HepG2 (cell line): Measurements from ENCODE around the gene METAP2. TPM values are rescaled to one million over a fixed set of nuclear protein-coding genes. Genes with fewer than 3 reads are reported as not detected.

Experiments
- ATAC-seq: fragments of 200-7000 bp; cut with Tn5 transposase; 3 replicates; pipeline ENCODE4 v1.9.1; 2020; ENCODE audit warnings: mild to moderate bottlenecking, moderate library complexity
- BruUV-seq: library from RNA; stranded (reverse); fragments of 400-500 nt; replicated peaks from 2 replicates; lab custom pipeline; 2021; lab: Mats Ljungman, UMichigan
- CTCF ChIA-PET: fragments of 300-600 bp; formaldehyde crosslinking; extraction: SDS; loops from one replicate; lab custom pipeline; 2021; ENCODE audit warnings: low total read pairs, inconsistent platforms, low intra/inter-chr PET ratio; lab: Yijun Ruan, JAX
- POLR2A ChIA-PET: fragments of 350-600 bp; sonication (Branson Sonifier 250); formaldehyde crosslinking; loops from one replicate; lab custom pipeline; 2020; ENCODE audit warnings: antibody characterized with exemption, inconsistent platforms; lab: Yijun Ruan, JAX
- DNase-seq: peaks from one replicate; pipeline ENCODE4 v3.0.0-alpha.2; 2015; ENCODE audit warnings: low spot score
- FAIRE-seq: peaks from 3 replicates; lab custom pipeline; 2011; peaks lifted over from hg19 to GRCh38; lab: Jason Lieb, UNC
- H2AFZ ChIP-seq: one replicate; pipeline ENCODE4 v1.6.1; 2011; ENCODE audit warnings: low read length, inconsistent platforms
- H3K27ac ChIP-seq: fragments of 300-600 bp; 3 replicates; pipeline ENCODE4 v1.8.0; 2011; ENCODE audit warnings: mixed run types, mild to moderate bottlenecking, mixed read lengths, low read length, inconsistent platforms; ENCODE audit not compliant: insufficient read depth; ENCODE audit errors: extremely low read length
- H3K27me3 ChIP-seq, 2 experiments: fragments of 200-600 bp in 1 of 2; 2 replicates in 1 of 2; 3 replicates in 1 of 2; pipeline versions ENCODE4 v1.6.0 to v1.8.0; 2011; ENCODE audit warnings: low read length in 2 of 2, mild to moderate bottlenecking in 2 of 2, moderate library complexity in 2 of 2, inconsistent platforms in 1 of 2; ENCODE audit not compliant: insufficient read depth in 2 of 2, control insufficient read depth in 1 of 2
- H3K36me3 ChIP-seq, 2 experiments: fragments of 200-600 bp in 1 of 2; replicated peaks in 1 of 2; 2 replicates in 1 of 2; 3 replicates in 1 of 2; pipeline versions ENCODE4 v1.5.1 to v1.8.0; 2011; ENCODE audit warnings: low read length in 2 of 2, inconsistent platforms in 1 of 2; ENCODE audit not compliant: insufficient read depth in 2 of 2, control insufficient read depth in 1 of 2
- H3K4me1 ChIP-seq: 2 replicates; pipeline ENCODE4 v1.5.1; 2012; ENCODE audit warnings: low read length, inconsistent platforms; ENCODE audit not compliant: insufficient read depth
- H3K4me2 ChIP-seq: 2 replicates; pipeline ENCODE4 v1.6.0; 2011; ENCODE audit warnings: low read depth, low read length, inconsistent platforms
- H3K4me3 ChIP-seq, 3 experiments: fragments of 200-600 bp in 1 of 3; sonication (generic), shearing (Covaris generic) in 1 of 3; replicated peaks in 1 of 3; 2 replicates each; pipeline ENCODE4 v1.5.1; 2011 to 2016; ENCODE audit warnings: low read length in 3 of 3, inconsistent platforms in 2 of 3, low read depth in 2 of 3, mild to moderate bottlenecking in 2 of 3, control low read depth in 1 of 3, mixed read lengths in 1 of 3; ENCODE audit not compliant: insufficient read depth in 1 of 3
- H3K79me2 ChIP-seq: one replicate; pipeline ENCODE4 v1.6.1; 2011; ENCODE audit warnings: low read length, inconsistent platforms; ENCODE audit not compliant: insufficient read depth
- H3K9ac ChIP-seq: 2 replicates; pipeline ENCODE4 v1.6.0; 2011; ENCODE audit warnings: mild to moderate bottlenecking, low read depth, low read length, inconsistent platforms; ENCODE audit not compliant: insufficient read depth
- H3K9me3 ChIP-seq: 2 replicates; pipeline ENCODE4 v1.5.1; 2012; ENCODE audit warnings: mild to moderate bottlenecking, low read length
- H4K20me1 ChIP-seq: 2 replicates; pipeline ENCODE4 v1.6.0; 2011; ENCODE audit warnings: inconsistent platforms, mild to moderate bottlenecking, low read length, moderate library complexity; ENCODE audit not compliant: insufficient read depth
- HNRNPH1 ChIP-seq: fragments of 200-400 bp; formaldehyde crosslinking; optimal IDR thresholded peaks from 2 replicates; pipeline ENCODE3; 2017; ENCODE audit warnings: mild to moderate bottlenecking, low read depth, low read length
- KDM5B ChIP-seq: sonication (generic); formaldehyde crosslinking; IDR thresholded peaks from 2 replicates; pipeline ENCODE4 v1.4.0; 2020; ENCODE audit warnings: missing genetic modification reagents, mild to moderate bottlenecking, borderline replicate concordance
- PLRG1 ChIP-seq: fragments of 450-650 bp; conservative IDR thresholded peaks from 2 replicates; pipeline ENCODE4 v1.6.1; 2016
- REPIN1 ChIP-seq: sonication (generic); formaldehyde crosslinking; IDR thresholded peaks from 2 replicates; pipeline ENCODE4 v1.8.0; 2022; ENCODE audit warnings: missing genetic modification reagents, low read depth, mild to moderate bottlenecking, borderline replicate concordance
- ZNF704 ChIP-seq: sonication (generic); formaldehyde crosslinking; IDR thresholded peaks from 2 replicates; pipeline ENCODE4 v1.8.1; 2023; ENCODE audit warnings: mild to moderate bottlenecking, inconsistent platforms, moderate library complexity, missing genetic modification reagents, borderline replicate concordance
- in situ Hi-C: cut with HindIII; loops from 2 replicates; pipeline ENCODE4 v1.10.0; 2017; ENCODE audit warnings: low pct_unique_long_range_greater_than_20kb; ENCODE audit not compliant: extremely low pct_ligation_motif_present
- intact Hi-C: fragments of 100-400 bp; cut with micrococcal nuclease; formaldehyde crosslinking; loops from one replicate; pipeline ENCODE4 v1.10.0; 2022; ENCODE audit not compliant: unreplicated experiment
- polyA plus RNA-seq, 8 experiments: library from polyadenylated mRNA; depleted of rRNA in 3 of 8; stranded (reverse) in 7 of 8; unstranded in 1 of 8; fragments of >200 nt; fragmentation: Illumina TruSeq in 4 of 8; extraction: Trizol in 4 of 8; gene quantifications; 2 replicates each; pipeline versions ENCODE4 v1.2.1 to v1.2.3, GENCODE V29; 2011 to 2016; ENCODE audit warnings: low read depth in 4 of 8, missing spikeins in 1 of 8, mixed read lengths in 1 of 8; ENCODE audit not compliant: insufficient read depth in 1 of 8
- total RNA-seq, 5 experiments: library from RNA; depleted of rRNA; stranded (reverse); fragments of >200 nt; fragmentation: Illumina TruSeq; extraction: Trizol; gene quantifications; 2 replicates each; pipeline ENCODE4 v1.2.3, GENCODE V29; 2016; ENCODE audit warnings: low read depth in 1 of 5
- TF ChIP-seq, protein P1 (sequence below): sonication (generic); formaldehyde crosslinking; IDR thresholded peaks from 2 replicates; pipeline ENCODE4 v1.9.0; 2022; ENCODE audit warnings: missing genetic modification reagents, mild to moderate bottlenecking, borderline replicate concordance
- TF ChIP-seq, protein P2 (sequence below): sonication (generic); formaldehyde crosslinking; IDR thresholded peaks from 2 replicates; pipeline ENCODE4; 2020; ENCODE audit warnings: missing genetic modification reagents, mild to moderate bottlenecking, borderline replicate concordance

METAP2 gene
- total and polyA plus RNA-seq, 2 of the 13 experiments (the other 11 are each of a cell fraction or from before 2014, with no cell fraction given) = 67.8 to 131 TPM

- H3K27ac ChIP-seq = no peak overlapping the region
- H4K20me1 ChIP-seq = no peaks in the 10 kb centered on the region
- ChIA-PET POLR2A (no interaction called here), CTCF (no interaction called here)
- no peaks in the 10 kb centered on the region for H3K27me3 ChIP-seq
- no peaks in the 10 kb centered on the region for H3K79me2 ChIP-seq
- no peak overlapping the region for H3K9ac ChIP-seq
- TF ChIP-seq HNRNPH1 = no peak
- TF ChIP-seq, protein P1, sequence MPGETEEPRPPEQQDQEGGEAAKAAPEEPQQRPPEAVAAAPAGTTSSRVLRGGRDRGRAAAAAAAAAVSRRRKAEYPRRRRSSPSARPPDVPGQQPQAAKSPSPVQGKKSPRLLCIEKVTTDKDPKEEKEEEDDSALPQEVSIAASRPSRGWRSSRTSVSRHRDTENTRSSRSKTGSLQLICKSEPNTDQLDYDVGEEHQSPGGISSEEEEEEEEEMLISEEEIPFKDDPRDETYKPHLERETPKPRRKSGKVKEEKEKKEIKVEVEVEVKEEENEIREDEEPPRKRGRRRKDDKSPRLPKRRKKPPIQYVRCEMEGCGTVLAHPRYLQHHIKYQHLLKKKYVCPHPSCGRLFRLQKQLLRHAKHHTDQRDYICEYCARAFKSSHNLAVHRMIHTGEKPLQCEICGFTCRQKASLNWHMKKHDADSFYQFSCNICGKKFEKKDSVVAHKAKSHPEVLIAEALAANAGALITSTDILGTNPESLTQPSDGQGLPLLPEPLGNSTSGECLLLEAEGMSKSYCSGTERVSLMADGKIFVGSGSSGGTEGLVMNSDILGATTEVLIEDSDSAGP (CRISPR knock-in tag) = no peak
- no peak for TF ChIP-seq ZNF704 (CRISPR knock-in tag)
- DNase-seq = no peak
- peaks cover 10 to 34% of the 10 kb centered on the region in 2 experiments for H3K36me3 ChIP-seq
- in situ Hi-C loops = no loop called here
- BruUV-seq = no TSS peak
- intact Hi-C loops = no loop called here
- no peak for FAIRE-seq
- no peak overlapping the region for H3K4me2 ChIP-seq
- no peak for ATAC-seq
- H2AFZ ChIP-seq = no peak overlapping the region
- H3K4me3 ChIP-seq = no peak overlapping the region
- H3K4me1 ChIP-seq = no peaks in the 10 kb centered on the region
- H3K9me3 ChIP-seq = no peaks in the 10 kb centered on the region
These were observed 42.8 kb downstream of the METAP2 start for GRCh38 chr12:95516757-95517156.

DNA sequence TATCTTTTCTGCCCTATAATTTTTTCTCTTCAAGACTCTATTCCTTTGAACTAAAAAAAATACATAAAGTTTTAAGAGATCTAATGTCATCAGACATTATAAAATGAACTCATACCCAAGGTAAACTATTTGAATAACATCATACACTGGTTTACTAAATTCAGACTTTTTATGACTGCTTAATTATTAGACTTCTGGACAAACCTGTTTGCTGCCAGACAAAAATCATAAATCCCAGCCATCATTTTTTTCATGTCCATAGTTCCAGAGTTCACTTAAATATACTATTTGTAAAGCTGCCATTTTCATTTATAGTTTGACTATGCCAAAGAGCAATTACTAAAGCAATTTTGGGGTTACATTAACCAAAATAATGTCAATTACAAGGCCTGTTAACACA lies 43.3 kb downstream of the METAP2 start:
- Histone ChIP-seq H3K27ac (no peak overlapping the region), H3K9me3 (no peaks in the 10 kb centered on the region), H3K4me2 (no peak overlapping the region), H3K36me3 (peaks cover 7 to 29% of the 10 kb centered on the region in 2 experiments), H3K79me2 (no peaks in the 10 kb centered on the region), H3K27me3 (no peaks in the 10 kb centered on the region), H3K9ac (no peak overlapping the region), H3K4me3 (no peak overlapping the region), H3K4me1 (no peaks in the 10 kb centered on the region), H4K20me1 (no peaks in the 10 kb centered on the region), H2AFZ (no peak overlapping the region)
- BruUV-seq = no TSS peak
- TF ChIP-seq, protein P2, sequence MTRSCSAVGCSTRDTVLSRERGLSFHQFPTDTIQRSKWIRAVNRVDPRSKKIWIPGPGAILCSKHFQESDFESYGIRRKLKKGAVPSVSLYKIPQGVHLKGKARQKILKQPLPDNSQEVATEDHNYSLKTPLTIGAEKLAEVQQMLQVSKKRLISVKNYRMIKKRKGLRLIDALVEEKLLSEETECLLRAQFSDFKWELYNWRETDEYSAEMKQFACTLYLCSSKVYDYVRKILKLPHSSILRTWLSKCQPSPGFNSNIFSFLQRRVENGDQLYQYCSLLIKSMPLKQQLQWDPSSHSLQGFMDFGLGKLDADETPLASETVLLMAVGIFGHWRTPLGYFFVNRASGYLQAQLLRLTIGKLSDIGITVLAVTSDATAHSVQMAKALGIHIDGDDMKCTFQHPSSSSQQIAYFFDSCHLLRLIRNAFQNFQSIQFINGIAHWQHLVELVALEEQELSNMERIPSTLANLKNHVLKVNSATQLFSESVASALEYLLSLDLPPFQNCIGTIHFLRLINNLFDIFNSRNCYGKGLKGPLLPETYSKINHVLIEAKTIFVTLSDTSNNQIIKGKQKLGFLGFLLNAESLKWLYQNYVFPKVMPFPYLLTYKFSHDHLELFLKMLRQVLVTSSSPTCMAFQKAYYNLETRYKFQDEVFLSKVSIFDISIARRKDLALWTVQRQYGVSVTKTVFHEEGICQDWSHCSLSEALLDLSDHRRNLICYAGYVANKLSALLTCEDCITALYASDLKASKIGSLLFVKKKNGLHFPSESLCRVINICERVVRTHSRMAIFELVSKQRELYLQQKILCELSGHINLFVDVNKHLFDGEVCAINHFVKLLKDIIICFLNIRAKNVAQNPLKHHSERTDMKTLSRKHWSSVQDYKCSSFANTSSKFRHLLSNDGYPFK (CRISPR knock-in tag) = no peak
- TF ChIP-seq REPIN1 (CRISPR knock-in tag) (no peak), PLRG1 (no peak), KDM5B (no peak)
- POLR2A ChIA-PET = no interaction called here
- CTCF ChIA-PET = no interaction called here
- in situ Hi-C loops = no loop called here
- ATAC-seq (no peak), DNase-seq (no peak), FAIRE-seq (no peak)
- intact Hi-C loops = no loop called here
